Astrocyte of the cerebellum (primary cell): ENCODE data around the gene DSE.

ENCODE experiments used
- DNase-seq: peaks from one replicate; pipeline ENCODE4 v3.0.0-alpha.2; 2011; ENCODE audit warnings: low read depth
- H3K4me3 ChIP-seq: 2 replicates; pipeline ENCODE4 v1.5.1; 2011; ENCODE audit warnings: mild to moderate bottlenecking, low read depth, low read length, moderate library complexity
- in situ Hi-C: cut with HindIII; loops from 2 replicates; pipeline ENCODE4 v1.10.0; 2017; ENCODE audit warnings: low sequenced_read_pairs
- TF ChIP-seq, protein P1 (sequence below): IDR thresholded peaks from 2 replicates; pipeline ENCODE4 v1.5.1; 2012; ENCODE audit warnings: low read length, low read depth, moderate library complexity, mild to moderate bottlenecking; ENCODE audit errors: missing control alignments

DSE gene

DNA sequence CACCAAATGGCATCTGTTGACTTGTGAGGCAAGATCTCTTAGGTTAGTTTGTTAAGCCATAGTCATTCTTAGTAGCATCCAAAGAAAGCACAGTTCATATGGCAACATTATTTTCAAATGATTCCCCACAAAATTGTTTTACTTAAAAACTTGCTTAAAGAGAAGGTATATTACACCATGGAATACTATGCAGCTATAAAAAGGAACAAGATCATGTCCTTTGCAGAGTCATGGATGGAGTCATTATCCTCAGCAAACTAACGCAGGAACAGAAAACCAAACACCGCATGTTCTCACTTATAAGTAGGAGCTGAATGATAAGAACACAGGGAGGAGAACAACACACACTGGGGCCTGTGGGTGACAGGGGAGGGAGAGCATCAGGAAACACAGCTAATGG, 10.9 kb upstream of the DSE start:
- no peak overlapping the region for H3K4me3 ChIP-seq
- in situ Hi-C loops: no loop called here
- TF ChIP-seq, protein P1, sequence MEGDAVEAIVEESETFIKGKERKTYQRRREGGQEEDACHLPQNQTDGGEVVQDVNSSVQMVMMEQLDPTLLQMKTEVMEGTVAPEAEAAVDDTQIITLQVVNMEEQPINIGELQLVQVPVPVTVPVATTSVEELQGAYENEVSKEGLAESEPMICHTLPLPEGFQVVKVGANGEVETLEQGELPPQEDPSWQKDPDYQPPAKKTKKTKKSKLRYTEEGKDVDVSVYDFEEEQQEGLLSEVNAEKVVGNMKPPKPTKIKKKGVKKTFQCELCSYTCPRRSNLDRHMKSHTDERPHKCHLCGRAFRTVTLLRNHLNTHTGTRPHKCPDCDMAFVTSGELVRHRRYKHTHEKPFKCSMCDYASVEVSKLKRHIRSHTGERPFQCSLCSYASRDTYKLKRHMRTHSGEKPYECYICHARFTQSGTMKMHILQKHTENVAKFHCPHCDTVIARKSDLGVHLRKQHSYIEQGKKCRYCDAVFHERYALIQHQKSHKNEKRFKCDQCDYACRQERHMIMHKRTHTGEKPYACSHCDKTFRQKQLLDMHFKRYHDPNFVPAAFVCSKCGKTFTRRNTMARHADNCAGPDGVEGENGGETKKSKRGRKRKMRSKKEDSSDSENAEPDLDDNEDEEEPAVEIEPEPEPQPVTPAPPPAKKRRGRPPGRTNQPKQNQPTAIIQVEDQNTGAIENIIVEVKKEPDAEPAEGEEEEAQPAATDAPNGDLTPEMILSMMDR: no peak
- no peak for DNase-seq

DNA sequence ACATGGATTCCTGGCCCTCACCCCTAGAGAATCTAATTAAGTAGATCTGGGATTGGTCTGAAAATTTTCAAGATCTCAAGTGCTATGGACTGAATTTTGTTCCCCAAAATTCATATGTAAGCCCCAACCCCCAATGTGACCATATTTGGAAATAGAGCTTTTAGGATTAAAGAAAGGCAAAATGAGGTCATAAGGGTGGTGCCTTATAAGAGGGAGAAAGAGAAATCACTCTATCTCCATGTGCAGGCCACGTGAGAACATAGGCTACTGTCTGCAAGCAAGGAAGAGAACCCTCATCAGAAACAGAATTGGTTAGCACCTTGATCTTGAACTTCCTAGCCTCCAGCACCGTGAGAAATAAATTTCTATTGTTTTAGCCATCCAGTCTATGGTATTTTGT, 8.5 kb upstream of the DSE start:
- TF ChIP-seq, protein P1: no peak
- DNase-seq: no peak
- in situ Hi-C loops: no loop called here
- no peak overlapping the region for H3K4me3 ChIP-seq

- TF ChIP-seq, protein P1: no peak
- DNase-seq: no peak
- H3K4me3 ChIP-seq: no peak overlapping the region
- in situ Hi-C loops: no loop called here
These were observed 7.0 kb upstream of the DSE start for GRCh38 chr6:116363759-116364158.

GRCh38 chr6:116364321-116364720, 6.4 kb upstream of the DSE start:
- DNase-seq: no peak
- TF ChIP-seq, protein P1: no peak
- no peak overlapping the region for H3K4me3 ChIP-seq
- in situ Hi-C loops: no loop called here

DNA sequence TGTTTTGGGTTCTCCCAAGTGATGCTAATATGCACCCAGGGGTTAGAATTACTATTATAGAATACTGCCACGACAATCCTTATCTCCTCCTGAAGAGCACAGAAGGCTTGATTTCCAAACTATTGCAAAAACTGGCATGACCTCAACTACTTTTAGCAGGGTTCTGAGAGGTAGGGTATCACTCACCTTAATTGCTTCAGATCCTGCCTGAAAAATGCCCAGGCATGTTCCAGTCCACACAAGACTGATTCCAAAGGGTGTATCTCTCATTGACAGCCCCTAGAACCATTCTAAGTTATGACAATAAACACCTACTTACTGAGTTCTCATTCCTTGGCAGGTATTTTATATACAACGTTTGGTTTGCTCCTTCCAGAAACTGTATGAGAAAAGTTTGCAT, 5.0 kb upstream of the DSE start:
- TF ChIP-seq, protein P1: no peak
- no peak for DNase-seq
- in situ Hi-C loops: no loop called here
- H3K4me3 ChIP-seq: no peak overlapping the region

- TF ChIP-seq, protein P1: no peak
- H3K4me3 ChIP-seq: no peak overlapping the region
- in situ Hi-C loops: no loop called here
- DNase-seq: no peak
These were observed 3.9 kb upstream of the DSE start for GRCh38 chr6:116366740-116367275.

- in situ Hi-C loops: no loop called here
- peak overlapping the region; percentile 85 for H3K4me3 ChIP-seq
These were observed 1.2 kb upstream of the DSE start for GRCh38 chr6:116369540-116369939.

More at GRCh38 chr6:116369540-116369939, 1.2 kb upstream of the DSE start:
- DNase-seq: no peak
- TF ChIP-seq, protein P1: no peak
